Activated T-cell treated with anti-CD3 and anti-CD28 coated beads, Interleukin-2, amount 50 U/mL, for 24 hours (primary cell): Measurements from ENCODE around the gene ERVH48-1.
A peak's percentile ranks its signal among the peaks of the same experiment; 100 is the strongest.
"Not testable (repeated sequence)": the region's sequence is repeated elsewhere in the genome, so short reads cannot be mapped to it uniquely, and the experiment has no call there.

Experiments
- DNase-seq: peaks from one replicate; pipeline ENCODE4 v3.0.0-alpha.2; 2020
- H3K27ac Mint-ChIP-seq: 2 replicates; pipeline ENCODE4 v1.8.0; 2020; ENCODE audit warnings: mild to moderate bottlenecking, mixed read lengths
- H3K27me3 Mint-ChIP-seq: 2 replicates; pipeline ENCODE4 v1.8.0; 2020; ENCODE audit warnings: mixed read lengths
- H3K36me3 Mint-ChIP-seq: 2 replicates; pipeline ENCODE4 v1.8.0; 2020; ENCODE audit warnings: low read depth, mixed read lengths
- H3K4me1 Mint-ChIP-seq: 2 replicates; pipeline ENCODE4 v1.8.0; 2020; ENCODE audit warnings: low read depth, mixed read lengths
- H3K4me3 Mint-ChIP-seq: 2 replicates; pipeline ENCODE4 v1.8.0; 2020; ENCODE audit warnings: mild to moderate bottlenecking, moderate library complexity, mixed read lengths
- H3K9me3 Mint-ChIP-seq: 2 replicates; pipeline ENCODE4 v1.8.0; 2020; ENCODE audit warnings: mixed read lengths

Gene ERVH48-1

DNA sequence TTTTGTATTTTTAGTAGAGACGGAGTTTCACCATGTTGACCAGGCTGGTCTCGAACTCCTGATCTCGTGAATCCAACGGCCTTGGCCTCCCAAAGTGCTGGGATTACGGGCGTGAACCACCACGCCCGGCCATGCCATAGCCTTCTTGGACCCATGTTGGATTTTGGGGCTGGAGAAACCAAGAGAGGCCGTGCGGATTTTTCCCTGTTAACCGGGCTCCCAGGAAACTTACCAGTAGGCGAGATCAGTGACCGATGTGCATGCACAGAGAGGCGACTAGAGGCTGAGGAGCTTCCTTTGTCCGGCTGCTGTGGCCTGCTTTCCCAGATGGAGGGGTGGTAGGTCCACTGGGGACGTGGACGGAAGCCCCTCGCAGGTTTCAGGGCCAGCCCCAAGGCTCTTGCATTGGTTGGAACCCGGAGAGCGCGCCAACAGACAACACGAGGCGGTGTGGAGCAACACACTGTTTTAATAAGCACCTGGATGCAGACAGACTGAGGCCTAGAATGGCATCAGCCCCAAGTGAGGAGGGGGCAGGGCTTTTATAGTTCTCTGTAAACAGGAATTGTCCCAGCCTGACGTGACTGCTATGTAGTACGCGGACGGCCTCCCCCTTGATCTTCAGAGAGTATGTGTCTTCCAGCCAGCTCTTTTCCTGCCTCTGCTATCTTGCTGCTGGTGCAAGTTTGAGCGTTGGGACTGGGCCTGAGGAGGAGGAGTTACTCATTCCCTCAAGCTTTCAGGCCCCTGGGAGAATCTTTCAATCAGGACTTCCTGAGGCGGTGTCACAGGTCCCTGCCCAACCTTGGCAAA lies at the start of gene ERVH48-1:
TSS of gene ERVH48-1 (minus strand) at position 517 of the 813 bp plus-strand sequence. CDS start 6,624 bp downstream, outside the sequence.
- H3K36me3 Mint-ChIP-seq: no peaks in the 10 kb centered on the region
- H3K27ac Mint-ChIP-seq: peak within 1 kb of the TSS; percentile 88
- no peak for DNase-seq
- H3K4me1 Mint-ChIP-seq: peaks cover 21% of the 10 kb centered on the region
- H3K9me3 Mint-ChIP-seq: no peaks in the 10 kb centered on the region
- no peak within 1 kb of the TSS for H3K4me3 Mint-ChIP-seq
- no peaks in the 10 kb centered on the region for H3K27me3 Mint-ChIP-seq

DNA sequence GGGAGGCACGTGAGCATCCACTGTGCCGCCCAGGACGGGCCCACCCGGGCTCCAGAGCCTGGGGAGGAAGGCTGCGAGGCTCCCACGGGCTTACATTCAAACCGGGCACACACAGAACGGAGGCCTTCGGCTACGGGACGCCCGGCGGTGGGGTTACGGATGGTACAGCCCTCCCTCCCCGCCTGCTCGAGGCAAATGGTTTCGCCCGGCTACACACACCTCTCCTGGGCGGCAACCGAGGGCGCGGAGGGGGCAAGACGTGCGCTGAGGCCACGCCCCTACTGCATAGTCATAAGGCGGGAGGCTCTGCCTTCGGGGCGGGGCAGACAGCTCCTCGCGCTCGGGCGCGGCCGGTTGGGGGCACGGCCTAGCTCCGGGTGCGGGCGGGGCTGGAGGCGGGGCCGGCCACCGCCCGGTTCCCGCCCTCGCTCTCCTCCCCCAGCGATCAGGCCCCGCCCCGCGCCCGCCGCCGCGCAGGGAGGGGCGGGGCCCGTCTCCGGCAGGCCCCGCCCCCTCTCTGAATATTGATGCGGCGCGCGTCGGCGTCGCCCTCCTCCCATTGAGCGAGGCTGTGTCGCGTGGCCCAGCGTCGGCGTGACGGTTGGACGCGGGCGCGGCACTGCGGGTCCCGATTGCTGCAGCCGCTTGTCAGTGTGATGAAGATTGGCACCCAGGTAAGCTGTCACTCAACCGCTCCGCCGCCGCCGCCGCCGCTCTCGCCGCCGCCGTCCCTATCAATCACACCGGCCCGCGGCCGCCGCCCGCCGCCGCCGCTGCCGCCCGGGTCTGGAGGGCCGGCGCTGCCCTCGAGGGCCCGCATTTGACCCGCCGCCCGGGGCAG lies 48.8 kb upstream of the ERVH48-1 start, which contains the start of gene PKNOX1:
TSS of gene PKNOX1 (plus strand) at position 572 of the 841 bp plus-strand sequence. CDS start 29,820 bp downstream, outside the sequence.
- no peaks in the 10 kb centered on the region for H3K27me3 Mint-ChIP-seq
- peak; percentile 99 for DNase-seq
- peaks cover 33% of the 10 kb centered on the region for H3K36me3 Mint-ChIP-seq
- no peaks in the 10 kb centered on the region for H3K9me3 Mint-ChIP-seq
- peak within 1 kb of the TSS; percentile 91 for H3K4me3 Mint-ChIP-seq
- H3K27ac Mint-ChIP-seq: peak within 1 kb of the TSS; percentile 96
- peaks cover 35% of the 10 kb centered on the region for H3K4me1 Mint-ChIP-seq

DNA sequence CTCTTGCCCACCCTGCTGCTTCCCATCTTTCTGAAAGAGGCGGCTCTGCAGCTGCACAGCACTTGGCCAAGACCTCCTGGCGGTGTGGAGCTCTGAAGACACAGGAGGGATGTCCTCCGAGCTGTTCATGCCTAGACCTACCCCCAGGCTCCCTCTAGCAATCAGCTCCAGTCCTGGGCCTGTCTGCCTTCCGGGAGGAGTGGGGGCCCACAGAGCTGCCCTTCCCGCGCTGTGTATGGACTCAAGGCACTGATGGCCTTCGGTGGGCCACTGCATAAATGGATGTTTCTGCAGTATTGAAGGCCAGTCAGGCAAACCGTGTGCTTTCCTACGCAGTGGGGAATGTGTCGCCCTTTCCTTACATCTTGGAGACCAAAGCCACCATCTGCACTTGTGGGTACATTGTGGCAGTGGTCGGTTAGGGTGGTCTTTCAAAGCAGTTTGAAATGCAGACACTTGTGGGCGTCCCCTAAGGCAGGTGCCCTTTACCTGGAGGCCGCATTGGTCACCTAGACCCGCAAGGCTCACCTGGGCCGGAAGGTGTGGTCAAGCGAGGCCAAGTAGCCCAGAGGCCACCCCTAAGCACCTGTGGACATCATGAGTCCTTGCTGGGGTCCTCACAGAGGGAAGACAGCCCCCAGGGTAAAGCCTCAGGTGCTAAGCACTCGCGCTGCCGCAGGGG lies 48.0 kb upstream of the ERVH48-1 start:
- H3K4me3 Mint-ChIP-seq: peak overlapping the region; percentile 69
- no peaks in the 10 kb centered on the region for H3K9me3 Mint-ChIP-seq
- peaks cover 29% of the 10 kb centered on the region for H3K4me1 Mint-ChIP-seq
- no peak for DNase-seq
- peak overlapping the region; percentile 90 for H3K27ac Mint-ChIP-seq
- peaks cover 26% of the 10 kb centered on the region for H3K36me3 Mint-ChIP-seq
- no peaks in the 10 kb centered on the region for H3K27me3 Mint-ChIP-seq

DNA sequence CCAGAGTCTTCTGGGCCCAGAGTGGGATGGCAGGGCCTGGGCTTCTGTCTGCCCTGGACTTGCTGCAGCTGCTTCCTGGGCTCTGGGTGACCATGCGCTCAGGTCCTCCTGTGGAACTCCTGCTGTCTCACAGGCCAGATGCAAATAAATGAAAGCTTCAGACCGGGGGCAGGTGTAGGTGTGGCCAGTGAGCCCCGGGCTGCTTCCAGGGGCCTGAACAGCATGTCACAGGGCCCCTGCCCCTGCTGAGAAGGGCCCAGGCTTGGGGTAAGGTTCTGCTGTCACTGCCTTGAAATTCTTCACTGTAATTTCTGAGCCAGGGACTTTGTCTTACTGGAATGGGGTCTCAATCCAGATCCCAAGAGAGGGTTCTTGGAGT lies 46.5 kb upstream of the ERVH48-1 start:
- Mint-ChIP-seq H3K4me1 (peaks cover 16% of the 10 kb centered on the region), H3K4me3 (no peak overlapping the region), H3K27me3 (no peaks in the 10 kb centered on the region), H3K27ac (no peak overlapping the region), H3K9me3 (no peaks in the 10 kb centered on the region), H3K36me3 (peaks cover 16% of the 10 kb centered on the region)
- DNase-seq: no peak

DNA sequence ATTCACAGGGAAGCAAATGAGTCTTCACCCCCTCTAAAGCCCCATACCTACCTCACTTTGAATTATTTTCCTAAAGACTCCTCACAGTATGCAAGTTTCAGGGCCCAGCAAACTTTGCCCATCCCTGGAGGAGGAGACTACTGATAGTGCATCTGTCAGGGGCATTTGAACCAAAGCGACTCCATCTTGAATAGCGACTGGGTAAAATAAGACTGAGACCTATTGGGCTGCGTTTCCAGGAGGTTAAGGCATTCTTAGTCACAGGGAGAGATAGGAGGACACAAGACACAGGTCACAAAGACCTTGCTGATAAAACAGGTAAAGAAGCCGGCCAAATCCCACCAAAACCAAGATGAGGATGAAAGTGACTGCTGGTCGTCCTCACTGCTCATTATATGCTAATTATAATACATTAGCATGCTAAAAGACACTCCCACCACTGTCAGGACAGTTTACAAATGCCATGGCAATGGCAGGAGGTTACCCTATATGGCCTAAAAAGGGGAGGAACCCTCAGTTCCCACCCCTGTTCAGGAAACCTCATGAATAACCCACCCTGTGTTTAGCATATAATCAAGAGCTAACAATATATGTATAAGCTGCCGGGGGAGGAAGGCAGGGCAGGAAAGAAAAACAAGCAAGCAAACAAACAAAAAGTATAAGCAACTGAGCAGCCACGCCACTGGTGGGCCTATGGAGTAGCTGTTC lies 45.7 kb upstream of the ERVH48-1 start:
- peaks cover 9% of the 10 kb centered on the region for H3K4me1 Mint-ChIP-seq
- DNase-seq: no peak
- H3K4me3 Mint-ChIP-seq: no peak overlapping the region
- H3K36me3 Mint-ChIP-seq: peaks cover 8% of the 10 kb centered on the region
- H3K27me3 Mint-ChIP-seq: no peaks in the 10 kb centered on the region
- no peak overlapping the region for H3K27ac Mint-ChIP-seq
- no peaks in the 10 kb centered on the region for H3K9me3 Mint-ChIP-seq

DNA sequence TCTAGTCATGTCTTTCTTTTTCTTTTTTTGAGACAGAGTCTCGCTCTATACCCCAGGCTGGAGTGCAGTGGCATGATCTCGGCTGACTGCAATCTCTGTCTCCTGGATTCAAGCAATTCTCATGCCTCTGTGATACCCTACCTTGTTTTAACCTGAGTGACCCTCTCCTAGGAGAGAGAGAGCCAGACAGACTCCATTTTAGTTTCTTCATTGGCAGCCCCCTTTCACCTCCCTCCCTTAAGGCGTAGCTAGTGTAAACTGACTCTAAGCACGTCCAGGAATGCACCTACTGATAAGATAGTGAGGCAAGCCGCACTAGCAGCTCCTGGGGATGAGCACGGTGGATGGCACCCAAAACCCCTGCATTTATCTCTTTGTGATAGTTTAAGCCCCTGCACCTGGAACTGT lies 43.8 kb upstream of the ERVH48-1 start:
- Mint-ChIP-seq H3K27ac (no peak overlapping the region), H3K4me3 (no peak overlapping the region), H3K4me1 (peaks cover 5% of the 10 kb centered on the region), H3K9me3 (no peaks in the 10 kb centered on the region), H3K27me3 (no peaks in the 10 kb centered on the region), H3K36me3 (no peaks in the 10 kb centered on the region)
- DNase-seq: no peak

DNA sequence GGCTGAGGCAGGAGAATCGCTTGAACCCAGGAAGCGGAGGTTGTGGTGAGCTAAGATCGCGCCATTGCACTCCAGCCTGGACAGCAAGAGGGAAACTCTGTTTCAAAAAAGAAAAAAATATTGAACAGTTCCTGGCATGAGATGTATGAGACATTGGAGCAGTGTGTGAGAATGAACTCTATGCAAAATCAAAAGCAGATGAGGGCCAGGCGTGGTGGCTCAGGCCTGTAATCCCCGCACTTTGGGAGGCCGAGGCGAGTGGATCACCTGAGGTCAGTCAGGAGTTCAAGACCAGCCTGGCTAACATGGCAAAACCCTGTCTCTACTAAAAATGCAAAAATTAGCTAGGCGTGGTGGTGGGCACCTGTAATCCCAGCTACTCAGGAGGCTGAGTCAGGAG lies 42.2 kb upstream of the ERVH48-1 start:
- H3K9me3 Mint-ChIP-seq, H3K36me3 Mint-ChIP-seq, H3K4me1 Mint-ChIP-seq, H3K4me3 Mint-ChIP-seq, H3K27me3 Mint-ChIP-seq, DNase-seq, H3K27ac Mint-ChIP-seq: not testable (repeated sequence)

DNA sequence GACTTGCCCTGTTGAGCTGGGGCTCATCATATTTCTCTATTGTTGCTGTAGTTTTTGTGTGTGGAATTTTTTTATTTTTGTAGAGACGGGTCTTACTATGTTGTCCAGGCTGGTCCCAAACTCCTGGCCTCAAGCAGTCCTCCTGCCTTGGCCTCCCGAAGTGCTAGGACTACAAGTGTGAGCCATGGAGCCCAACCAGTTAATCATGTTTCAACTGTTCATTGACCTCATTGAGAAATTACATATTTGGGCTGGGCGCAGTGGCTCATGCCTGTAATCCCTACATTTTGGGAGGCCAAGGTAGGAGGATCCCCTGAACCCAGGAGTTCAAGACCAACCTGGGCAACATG lies 39.8 kb upstream of the ERVH48-1 start:
- Mint-ChIP-seq H3K27ac (no peak overlapping the region), H3K27me3 (no peaks in the 10 kb centered on the region), H3K4me1 (no peaks in the 10 kb centered on the region), H3K36me3 (no peaks in the 10 kb centered on the region), H3K9me3 (no peaks in the 10 kb centered on the region), H3K4me3 (no peak overlapping the region)
- no peak for DNase-seq

DNA sequence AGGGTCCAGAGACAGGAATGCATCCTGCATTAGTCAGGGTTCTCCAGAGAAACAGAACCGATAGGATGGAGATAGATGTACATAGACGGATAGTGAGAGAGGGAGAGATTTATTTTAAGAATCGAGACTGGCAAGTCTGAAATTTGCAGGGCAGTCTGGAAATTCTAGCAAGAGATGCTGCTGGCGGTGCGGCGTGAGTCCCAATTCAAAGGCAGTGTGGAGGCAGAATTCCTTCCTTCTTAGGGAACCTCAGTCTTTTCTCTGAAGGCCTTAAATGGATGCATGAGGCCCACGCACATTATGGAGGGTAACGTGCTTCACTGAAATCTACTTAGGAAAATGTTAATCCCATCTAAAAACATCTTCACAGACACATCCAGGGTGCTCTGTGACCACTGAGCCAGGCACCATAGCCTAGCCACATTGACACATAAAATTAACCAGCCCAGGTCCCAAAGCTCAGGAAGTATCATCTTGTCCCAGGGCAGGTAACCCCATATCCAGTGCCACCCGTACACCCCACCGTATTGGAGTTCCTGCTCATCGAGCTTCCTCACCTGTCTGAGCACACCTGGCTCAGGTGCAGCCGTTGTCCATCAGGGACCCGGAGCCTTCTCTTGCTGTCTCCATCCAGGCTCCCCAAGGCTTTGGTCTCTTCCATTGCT lies 39.2 kb upstream of the ERVH48-1 start:
- Mint-ChIP-seq H3K27me3 (no peaks in the 10 kb centered on the region), H3K4me3 (no peak overlapping the region), H3K36me3 (no peaks in the 10 kb centered on the region), H3K4me1 (no peaks in the 10 kb centered on the region), H3K27ac (no peak overlapping the region), H3K9me3 (no peaks in the 10 kb centered on the region)
- no peak for DNase-seq

DNA sequence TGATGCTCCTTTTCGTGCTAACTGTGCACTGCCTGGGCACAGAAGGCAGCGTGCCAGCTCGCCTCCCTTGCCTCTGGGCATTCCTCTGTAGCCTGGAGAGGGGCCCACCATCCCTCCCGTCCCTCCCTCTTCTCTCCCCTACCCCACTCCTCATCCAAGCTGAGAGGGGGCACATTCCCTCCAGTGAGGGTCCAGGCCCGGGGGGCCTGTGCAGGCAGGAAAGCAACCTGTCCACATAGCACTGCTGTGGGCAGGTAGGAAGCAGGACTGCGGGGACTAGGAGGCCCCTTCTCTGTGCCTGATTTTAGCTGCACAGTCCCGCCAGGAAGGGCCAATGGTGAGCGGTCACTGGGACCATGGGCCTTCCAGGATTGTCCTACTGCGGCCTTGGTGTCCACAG lies 38.7 kb upstream of the ERVH48-1 start:
- no peak for DNase-seq
- H3K36me3 Mint-ChIP-seq: no peaks in the 10 kb centered on the region
- no peak overlapping the region for H3K27ac Mint-ChIP-seq
- no peaks in the 10 kb centered on the region for H3K27me3 Mint-ChIP-seq
- no peaks in the 10 kb centered on the region for H3K4me1 Mint-ChIP-seq
- H3K9me3 Mint-ChIP-seq: no peaks in the 10 kb centered on the region
- no peak overlapping the region for H3K4me3 Mint-ChIP-seq

DNA sequence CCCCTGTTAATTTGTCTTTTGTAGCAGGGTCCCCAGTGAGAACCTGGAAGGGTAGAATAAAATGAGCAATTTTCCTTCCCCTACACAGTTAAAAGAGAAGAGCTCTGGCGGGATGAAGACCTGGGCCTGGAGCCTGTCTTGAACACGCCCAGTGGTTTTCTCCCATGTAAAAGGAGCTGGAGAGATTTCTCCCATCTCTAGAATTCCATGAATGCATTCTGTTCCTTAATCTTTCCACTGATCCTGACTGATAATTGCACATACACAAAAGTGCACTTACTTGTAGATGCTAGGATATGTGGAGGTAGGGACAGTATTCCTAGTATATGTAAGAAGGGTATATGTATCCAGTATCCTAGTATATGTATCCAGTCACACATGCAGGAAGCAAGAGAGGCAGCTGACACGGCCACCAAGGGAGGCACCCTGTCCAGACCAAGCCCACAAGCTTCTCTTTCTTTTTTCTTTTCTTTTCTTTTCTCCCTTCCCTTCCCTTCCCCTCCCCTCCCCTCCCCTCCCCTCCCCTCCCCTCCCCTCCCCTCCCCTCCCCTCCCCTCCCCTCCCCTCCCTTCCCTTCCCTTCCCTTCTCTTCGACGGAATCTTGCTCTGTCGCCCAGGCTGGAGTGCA lies 37.1 kb upstream of the ERVH48-1 start:
- Mint-ChIP-seq H3K4me3 (no peak overlapping the region), H3K27me3 (no peaks in the 10 kb centered on the region), H3K4me1 (no peaks in the 10 kb centered on the region), H3K9me3 (no peaks in the 10 kb centered on the region), H3K27ac (no peak overlapping the region), H3K36me3 (no peaks in the 10 kb centered on the region)
- DNase-seq: no peak

DNA sequence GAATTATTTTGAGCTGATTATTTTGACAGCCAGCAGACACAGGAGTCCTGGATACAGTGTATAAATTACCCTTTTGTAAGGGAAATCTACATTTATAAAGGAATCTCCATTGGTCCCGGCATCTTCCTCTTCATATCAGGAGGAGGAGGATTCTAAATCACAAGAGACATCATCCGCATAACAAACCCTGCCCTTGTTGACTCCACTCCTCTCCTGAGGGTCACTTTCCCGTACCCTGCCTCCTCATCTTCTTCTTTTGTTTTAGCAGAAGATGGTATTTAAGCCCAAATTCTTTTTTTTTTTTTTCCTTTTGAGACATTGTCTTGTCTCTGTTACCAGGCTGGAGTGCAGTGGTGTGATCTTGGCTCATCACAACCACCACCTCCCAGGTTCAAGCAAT lies 34.3 kb upstream of the ERVH48-1 start:
- Mint-ChIP-seq H3K27ac (no peak overlapping the region), H3K9me3 (no peaks in the 10 kb centered on the region), H3K4me1 (no peaks in the 10 kb centered on the region), H3K4me3 (no peak overlapping the region), H3K27me3 (no peaks in the 10 kb centered on the region), H3K36me3 (no peaks in the 10 kb centered on the region)
- no peak for DNase-seq

DNA sequence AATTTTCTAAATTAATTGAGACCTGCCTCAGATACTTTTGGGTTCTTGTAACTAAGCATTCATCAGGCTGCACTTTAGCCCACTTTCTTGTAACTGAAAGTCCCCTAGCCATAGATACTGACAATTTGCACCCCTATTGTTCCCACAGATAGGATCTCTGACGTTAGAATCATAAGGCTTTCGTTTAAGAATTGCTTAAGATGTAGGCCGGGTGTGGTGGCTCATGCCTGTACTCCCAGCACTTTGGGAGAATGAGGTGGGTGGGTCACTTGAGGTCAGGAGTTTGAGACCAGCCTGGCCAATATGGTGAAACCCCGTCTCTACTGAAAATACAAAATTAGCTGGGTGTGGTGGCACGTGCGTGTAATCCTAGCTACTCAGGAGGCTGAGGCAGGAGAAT lies 32.7 kb upstream of the ERVH48-1 start:
- H3K4me3 Mint-ChIP-seq, H3K4me1 Mint-ChIP-seq, DNase-seq, H3K36me3 Mint-ChIP-seq, H3K27me3 Mint-ChIP-seq, H3K9me3 Mint-ChIP-seq, H3K27ac Mint-ChIP-seq: not testable (repeated sequence)
